ENCODE results near the gene CHRNA5.

Gene CHRNA5

GRCh38 chr15:78620527-78621421 is 55.5 kb downstream of the CHRNA5 start, which contains the start of gene CHRNA3:
Gene CHRNA3 (minus strand): TSS chr15:78620996. CDS start chr15:78620794, 202 bp downstream.
- peak; percentile 6 for DNase-seq

- DNase-seq = no peak
Observed at GRCh38 chr15:78621810-78622402, 56.6 kb downstream of the CHRNA5 start.

- no peak for DNase-seq
Observed at GRCh38 chr15:78623786-78624497, 58.6 kb downstream of the CHRNA5 start.

- DNase-seq = no peak
Observed at GRCh38 chr15:78624651-78625590, 59.6 kb downstream of the CHRNA5 start.

- DNase-seq = no peak
Observed at GRCh38 chr15:78625606-78626280, 60.4 kb downstream of the CHRNA5 start.

- no peak for DNase-seq
Observed at GRCh38 chr15:78626381-78626995, 61.2 kb downstream of the CHRNA5 start.

- no peak for DNase-seq
Observed at GRCh38 chr15:78627348-78627747, 62.0 kb downstream of the CHRNA5 start.

- DNase-seq = no peak
Observed at GRCh38 chr15:78628227-78628626, 62.9 kb downstream of the CHRNA5 start.

- no peak for DNase-seq
Observed at GRCh38 chr15:78629031-78629715, 63.9 kb downstream of the CHRNA5 start.

GRCh38 chr15:78629716-78630065 is 64.4 kb downstream of the CHRNA5 start:
- no peak for DNase-seq

- DNase-seq = no peak
Observed at GRCh38 chr15:78630886-78631633, 65.7 kb downstream of the CHRNA5 start.

GRCh38 chr15:78633348-78633747 is 68.0 kb downstream of the CHRNA5 start:
- no peak for DNase-seq

- no peak for DNase-seq
Observed at GRCh38 chr15:78634210-78635145, 69.2 kb downstream of the CHRNA5 start.

GRCh38 chr15:78635346-78635745 is 70.0 kb downstream of the CHRNA5 start:
- no peak for DNase-seq

GRCh38 chr15:78636378-78636859 is 71.1 kb downstream of the CHRNA5 start:
- no peak for DNase-seq

GRCh38 chr15:78637776-78638435 is 72.6 kb downstream of the CHRNA5 start:
- DNase-seq = no peak

GRCh38 chr15:78638658-78639314 is 73.5 kb downstream of the CHRNA5 start:
- peak; percentile 40 for DNase-seq

Measured in NCI-H1092 treated with DMSO at 0.1 percent for 48 hours (cell line).